PC-9 (cell line): ENCODE results near the gene EPB41L3.

ENCODE experiments used
- EZH2 ChIP-seq: fragments of 200-600 bp; sonication (generic); IDR thresholded peaks from 2 replicates; pipeline ENCODE4 v1.8.0; 2017; ENCODE audit warnings: antibody characterized with exemption, low read depth
- TF ChIP-seq, protein P1 (sequence below): fragments of 200-600 bp; sonication (generic); conservative IDR thresholded peaks from 2 replicates; pipeline ENCODE4 v1.6.1; 2017; ENCODE audit warnings: mixed run types, antibody characterized with exemption, mild to moderate bottlenecking, moderate library complexity

DNA sequence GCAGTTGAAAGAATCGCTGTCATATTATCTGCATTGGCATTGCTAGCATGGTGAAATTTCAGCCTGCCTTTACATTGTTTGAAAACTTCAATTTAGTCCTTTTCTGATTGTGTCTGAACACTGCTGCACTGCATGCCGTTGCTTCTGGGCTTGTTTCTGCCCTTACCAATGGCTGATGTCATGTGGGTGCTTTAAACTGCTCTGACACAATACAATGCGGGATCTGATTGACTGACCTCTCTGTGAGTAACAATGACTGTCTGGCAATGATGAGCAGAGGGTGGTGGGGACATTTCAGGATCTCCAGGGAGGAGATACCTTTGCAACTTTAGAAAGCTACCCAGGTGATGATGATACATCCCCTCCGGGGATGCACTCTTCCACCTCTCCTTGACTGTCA is 128.8 kb downstream of the EPB41L3 start:
- TF ChIP-seq, protein P1, sequence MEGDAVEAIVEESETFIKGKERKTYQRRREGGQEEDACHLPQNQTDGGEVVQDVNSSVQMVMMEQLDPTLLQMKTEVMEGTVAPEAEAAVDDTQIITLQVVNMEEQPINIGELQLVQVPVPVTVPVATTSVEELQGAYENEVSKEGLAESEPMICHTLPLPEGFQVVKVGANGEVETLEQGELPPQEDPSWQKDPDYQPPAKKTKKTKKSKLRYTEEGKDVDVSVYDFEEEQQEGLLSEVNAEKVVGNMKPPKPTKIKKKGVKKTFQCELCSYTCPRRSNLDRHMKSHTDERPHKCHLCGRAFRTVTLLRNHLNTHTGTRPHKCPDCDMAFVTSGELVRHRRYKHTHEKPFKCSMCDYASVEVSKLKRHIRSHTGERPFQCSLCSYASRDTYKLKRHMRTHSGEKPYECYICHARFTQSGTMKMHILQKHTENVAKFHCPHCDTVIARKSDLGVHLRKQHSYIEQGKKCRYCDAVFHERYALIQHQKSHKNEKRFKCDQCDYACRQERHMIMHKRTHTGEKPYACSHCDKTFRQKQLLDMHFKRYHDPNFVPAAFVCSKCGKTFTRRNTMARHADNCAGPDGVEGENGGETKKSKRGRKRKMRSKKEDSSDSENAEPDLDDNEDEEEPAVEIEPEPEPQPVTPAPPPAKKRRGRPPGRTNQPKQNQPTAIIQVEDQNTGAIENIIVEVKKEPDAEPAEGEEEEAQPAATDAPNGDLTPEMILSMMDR: no peak
- TF ChIP-seq EZH2: no peak
